Parathyroid adenoma (tissue), 2 donors: Measurements from ENCODE around the gene ST6GALNAC3.

Source experiments
- H2AFZ ChIP-seq: fragments of 300-600 bp; sonication (generic); one replicate; pipeline ENCODE4 v1.7.0; 2017; ENCODE audit warnings: antibody characterized with exemption, mild to moderate bottlenecking
- H3K27ac ChIP-seq: fragments of 300-600 bp; sonication (generic); one replicate; pipeline ENCODE4 v1.7.0; 2017
- H3K27me3 ChIP-seq: fragments of 300-600 bp; sonication (generic); one replicate; pipeline ENCODE4 v1.7.0; 2017; ENCODE audit warnings: low read length; ENCODE audit not compliant: control insufficient read depth, insufficient read depth
- H3K36me3 ChIP-seq: fragments of 300-600 bp; sonication (generic); one replicate; pipeline ENCODE4 v1.7.0; 2017; ENCODE audit warnings: low read length; ENCODE audit not compliant: control insufficient read depth, insufficient read depth
- H3K4me1 ChIP-seq: fragments of 300-600 bp; sonication (generic); one replicate; pipeline ENCODE4 v1.7.0; 2017; ENCODE audit warnings: control low read depth
- H3K4me2 ChIP-seq: fragments of 300-600 bp; sonication (generic); one replicate; pipeline ENCODE4 v1.7.0; 2017; ENCODE audit warnings: low read length
- H3K4me3 ChIP-seq: fragments of 300-600 bp; sonication (generic); one replicate; pipeline ENCODE4 v1.7.0; 2017; ENCODE audit warnings: low read depth, low read length
- H3K79me2 ChIP-seq: fragments of 300-600 bp; sonication (generic); one replicate; pipeline ENCODE4 v1.7.0; 2017; ENCODE audit warnings: control low read depth
- H3K9ac ChIP-seq: fragments of 300-600 bp; sonication (generic); one replicate; pipeline ENCODE4 v1.7.0; 2017; ENCODE audit warnings: mild to moderate bottlenecking
- H3K9me3 ChIP-seq: fragments of 300-600 bp; sonication (generic); one replicate; pipeline ENCODE4 v1.7.0; 2017; ENCODE audit warnings: low read length; ENCODE audit not compliant: control insufficient read depth
- CTCF ChIP-seq: fragments of 300-600 bp; sonication (generic); IDR thresholded peaks from one replicate; pipeline ENCODE4 v1.7.0; 2017; ENCODE audit warnings: antibody characterized with exemption, mild to moderate bottlenecking
- donor health status: primary hyperparathyroidism.

ST6GALNAC3 gene

GRCh38 chr1:76084029-76084627 lies 9.6 kb downstream of the ST6GALNAC3 start:
- Histone ChIP-seq H2AFZ (no peak overlapping the region), H3K4me3 (no peak overlapping the region), H3K4me1 (no peaks in the 10 kb centered on the region), H3K9me3 (no peaks in the 10 kb centered on the region), H3K79me2 (no peaks in the 10 kb centered on the region), H3K9ac (no peak overlapping the region), H3K4me2 (no peak overlapping the region), H3K36me3 (no peaks in the 10 kb centered on the region), H3K27me3 (no peaks in the 10 kb centered on the region), H3K27ac (no peak overlapping the region)
- TF ChIP-seq CTCF = no peak

- no peak for TF ChIP-seq CTCF
- Histone ChIP-seq H3K4me3 (no peak overlapping the region), H3K4me2 (no peak overlapping the region), H3K27me3 (no peaks in the 10 kb centered on the region), H3K9me3 (no peaks in the 10 kb centered on the region), H3K79me2 (no peaks in the 10 kb centered on the region), H3K9ac (no peak overlapping the region), H2AFZ (no peak overlapping the region), H3K4me1 (no peaks in the 10 kb centered on the region), H3K36me3 (no peaks in the 10 kb centered on the region), H3K27ac (no peak overlapping the region)
Observed at GRCh38 chr1:76084685-76085084, 10.1 kb downstream of the ST6GALNAC3 start.

GRCh38 chr1:76086109-76086508 lies 11.6 kb downstream of the ST6GALNAC3 start:
- H3K9me3 ChIP-seq = no peaks in the 10 kb centered on the region
- no peak for TF ChIP-seq CTCF
- H3K27me3 ChIP-seq = no peaks in the 10 kb centered on the region
- no peak overlapping the region for H3K9ac ChIP-seq
- no peak overlapping the region for H3K4me3 ChIP-seq
- no peaks in the 10 kb centered on the region for H3K36me3 ChIP-seq
- no peak overlapping the region for H3K27ac ChIP-seq
- H3K79me2 ChIP-seq = no peaks in the 10 kb centered on the region
- H3K4me2 ChIP-seq = no peak overlapping the region
- no peak overlapping the region for H2AFZ ChIP-seq
- H3K4me1 ChIP-seq = no peaks in the 10 kb centered on the region

- Histone ChIP-seq H3K4me1 (no peaks in the 10 kb centered on the region), H3K27me3 (no peaks in the 10 kb centered on the region), H3K4me2 (no peak overlapping the region), H3K36me3 (no peaks in the 10 kb centered on the region), H3K4me3 (no peak overlapping the region), H3K27ac (no peak overlapping the region), H3K79me2 (no peaks in the 10 kb centered on the region), H2AFZ (no peak overlapping the region), H3K9me3 (no peaks in the 10 kb centered on the region), H3K9ac (no peak overlapping the region)
- no peak for TF ChIP-seq CTCF
Observed at GRCh38 chr1:76086597-76086996, 12.1 kb downstream of the ST6GALNAC3 start.
